H54 (cell line): Measurements from ENCODE around the gene PLEKHA5.
A peak's percentile ranks its signal among the peaks of the same experiment; 100 is the strongest.
"Not testable (repeated sequence)": the region's sequence is repeated elsewhere in the genome, so short reads cannot be mapped to it uniquely, and the experiment has no call there.

Experiments used
- DNase-seq: peaks from one replicate; pipeline ENCODE4 v3.0.0; 2011; ENCODE audit warnings: low spot score, mixed read lengths; ENCODE audit not compliant: insufficient read length
- FAIRE-seq: peaks from 3 replicates; lab custom pipeline; 2011; peaks lifted over from hg19 to GRCh38; lab: Jason Lieb, UNC
- POLR2A ChIP-seq: IDR thresholded peaks from 2 replicates; pipeline ENCODE4 v1.6.1; 2011; ENCODE audit warnings: low read depth, mild to moderate bottlenecking, low read length

Gene PLEKHA5

GRCh38 chr12:19322376-19322775 lies 192.8 kb downstream of the PLEKHA5 start:
- FAIRE-seq: no peak
- no peak for TF ChIP-seq POLR2A
- DNase-seq: no peak

- no peak for FAIRE-seq
- TF ChIP-seq POLR2A: no peak
- DNase-seq: no peak
Observed at GRCh38 chr12:19323805-19324204, 194.3 kb downstream of the PLEKHA5 start.

GRCh38 chr12:19326102-19326501 lies 196.6 kb downstream of the PLEKHA5 start:
- DNase-seq (no peak), FAIRE-seq (no peak)
- no peak for TF ChIP-seq POLR2A

- FAIRE-seq (no peak), DNase-seq (no peak)
- TF ChIP-seq POLR2A: no peak
Observed at GRCh38 chr12:19332196-19332595, 202.7 kb downstream of the PLEKHA5 start.

- no peak for FAIRE-seq
- no peak for DNase-seq
- no peak for TF ChIP-seq POLR2A
Observed at GRCh38 chr12:19338405-19338804, 208.9 kb downstream of the PLEKHA5 start.

- not testable (repeated sequence) for FAIRE-seq, DNase-seq
Observed at GRCh38 chr12:19350850-19351249, 221.3 kb downstream of the PLEKHA5 start.

- FAIRE-seq (no peak), DNase-seq (no peak)
- TF ChIP-seq POLR2A: no peak
Observed at GRCh38 chr12:19351346-19351745, 221.8 kb downstream of the PLEKHA5 start.

- no peak for TF ChIP-seq POLR2A
- no peak for FAIRE-seq
- DNase-seq: no peak
Observed at GRCh38 chr12:19369691-19370148, 240.2 kb downstream of the PLEKHA5 start.

- DNase-seq (no peak), FAIRE-seq (no peak)
- TF ChIP-seq POLR2A: no peak
Observed at GRCh38 chr12:19373586-19373985, 244.1 kb downstream of the PLEKHA5 start.

- FAIRE-seq: no peak
- no peak for DNase-seq
- TF ChIP-seq POLR2A: no peak
Observed at GRCh38 chr12:19375888-19376287, 246.4 kb downstream of the PLEKHA5 start.

GRCh38 chr12:19376691-19377090 lies 247.2 kb downstream of the PLEKHA5 start:
- FAIRE-seq: no peak
- DNase-seq: no peak
- TF ChIP-seq POLR2A: no peak

GRCh38 chr12:19382111-19382526 lies 252.6 kb downstream of the PLEKHA5 start:
- FAIRE-seq (peak; percentile 50), DNase-seq (peak; percentile 74)
- no peak for TF ChIP-seq POLR2A

GRCh38 chr12:19382563-19382962 lies 253.0 kb downstream of the PLEKHA5 start:
- no peak for TF ChIP-seq POLR2A
- DNase-seq (no peak), FAIRE-seq (no peak)

GRCh38 chr12:19387161-19387560 lies 257.6 kb downstream of the PLEKHA5 start:
- no peak for TF ChIP-seq POLR2A
- no peak for FAIRE-seq
- no peak for DNase-seq

- no peak for FAIRE-seq
- TF ChIP-seq POLR2A: no peak
- no peak for DNase-seq
Observed at GRCh38 chr12:19388131-19388549, 258.6 kb downstream of the PLEKHA5 start.

- FAIRE-seq (no peak), DNase-seq (no peak)
- no peak for TF ChIP-seq POLR2A
Observed at GRCh38 chr12:19390051-19390598, 260.6 kb downstream of the PLEKHA5 start.

- not testable (repeated sequence) for DNase-seq, FAIRE-seq
Observed at GRCh38 chr12:19392644-19393043, 263.1 kb downstream of the PLEKHA5 start.
